AG09309 (cell line): ENCODE data around the gene CHST13.

Source experiments
- DNase-seq: peaks from one replicate; pipeline ENCODE4 v3.0.0-alpha.2; 2010; ENCODE audit warnings: low read depth
- H3K4me3 ChIP-seq: 2 replicates; pipeline ENCODE4 v1.5.1; 2011; ENCODE audit warnings: mild to moderate bottlenecking, low read depth, low read length, moderate library complexity; ENCODE audit not compliant: control insufficient read depth
- TF ChIP-seq, protein P1 (sequence below): IDR thresholded peaks from 2 replicates; pipeline ENCODE4 v1.5.1; 2011; ENCODE audit warnings: mild to moderate bottlenecking, low read depth, low read length, inconsistent platforms; ENCODE audit not compliant: insufficient read depth, control insufficient read depth; ENCODE audit errors: missing control alignments

The CHST13 gene

DNA sequence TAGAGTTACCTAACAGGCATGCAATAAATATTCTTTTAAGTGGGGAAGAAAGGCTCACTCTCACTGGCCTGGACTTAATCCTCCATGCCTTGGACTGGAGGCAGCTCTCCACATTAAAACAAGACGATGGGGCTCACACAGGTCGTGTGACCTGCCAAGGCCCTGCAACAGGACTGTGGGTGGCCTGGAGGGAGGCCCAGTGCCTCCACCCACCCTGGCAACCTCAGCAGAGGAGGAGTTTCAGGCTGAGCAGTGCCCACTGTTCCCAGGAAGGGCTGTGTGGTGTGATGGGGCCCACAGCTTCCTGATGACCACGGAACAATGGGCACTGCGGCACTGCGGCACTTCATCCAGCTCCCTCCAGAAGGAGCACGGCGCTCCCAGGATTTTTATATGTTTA, 11.9 kb upstream of the CHST13 start:
- TF ChIP-seq, protein P1, sequence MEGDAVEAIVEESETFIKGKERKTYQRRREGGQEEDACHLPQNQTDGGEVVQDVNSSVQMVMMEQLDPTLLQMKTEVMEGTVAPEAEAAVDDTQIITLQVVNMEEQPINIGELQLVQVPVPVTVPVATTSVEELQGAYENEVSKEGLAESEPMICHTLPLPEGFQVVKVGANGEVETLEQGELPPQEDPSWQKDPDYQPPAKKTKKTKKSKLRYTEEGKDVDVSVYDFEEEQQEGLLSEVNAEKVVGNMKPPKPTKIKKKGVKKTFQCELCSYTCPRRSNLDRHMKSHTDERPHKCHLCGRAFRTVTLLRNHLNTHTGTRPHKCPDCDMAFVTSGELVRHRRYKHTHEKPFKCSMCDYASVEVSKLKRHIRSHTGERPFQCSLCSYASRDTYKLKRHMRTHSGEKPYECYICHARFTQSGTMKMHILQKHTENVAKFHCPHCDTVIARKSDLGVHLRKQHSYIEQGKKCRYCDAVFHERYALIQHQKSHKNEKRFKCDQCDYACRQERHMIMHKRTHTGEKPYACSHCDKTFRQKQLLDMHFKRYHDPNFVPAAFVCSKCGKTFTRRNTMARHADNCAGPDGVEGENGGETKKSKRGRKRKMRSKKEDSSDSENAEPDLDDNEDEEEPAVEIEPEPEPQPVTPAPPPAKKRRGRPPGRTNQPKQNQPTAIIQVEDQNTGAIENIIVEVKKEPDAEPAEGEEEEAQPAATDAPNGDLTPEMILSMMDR: no peak
- no peak for DNase-seq

DNA sequence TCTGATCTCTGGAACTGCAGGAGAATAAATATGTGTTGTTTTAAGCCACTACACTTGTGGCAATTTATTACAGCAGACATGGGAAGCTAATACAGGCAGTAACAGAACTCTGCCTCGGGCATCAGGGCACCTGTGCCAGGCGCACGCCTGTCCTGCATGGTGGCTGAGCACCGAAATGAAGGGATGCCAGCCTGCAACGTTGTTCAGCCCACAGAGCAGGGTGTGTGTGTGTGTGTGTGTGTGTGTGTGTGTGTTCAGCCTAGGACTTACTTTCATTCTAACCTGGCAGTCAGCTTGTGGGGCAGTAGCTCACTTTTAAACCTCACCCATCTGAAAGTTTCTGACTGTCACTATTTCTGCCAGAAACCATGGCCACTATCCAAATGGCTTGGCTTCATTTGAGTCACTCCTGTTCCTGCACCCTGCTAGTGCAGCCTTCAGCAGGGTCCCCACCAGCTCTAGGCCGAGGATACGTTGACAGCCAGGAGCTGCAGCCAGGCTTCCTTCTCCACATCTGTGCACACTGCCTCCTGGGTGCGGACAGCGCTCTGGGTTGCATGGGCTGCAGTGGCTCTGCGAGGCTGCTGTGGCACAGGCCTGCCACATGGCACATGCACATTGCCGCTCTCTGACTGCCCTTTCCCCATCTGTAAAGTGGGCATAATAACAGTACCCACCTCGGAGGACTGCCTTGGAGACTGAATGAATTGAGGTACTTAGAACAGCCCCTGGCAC, 10.9 kb upstream of the CHST13 start:
- TF ChIP-seq, protein P1: no peak
- H3K4me3 ChIP-seq: no peak overlapping the region
- no peak for DNase-seq

More for the DNA sequence above, 11.9 kb upstream of the CHST13 start:
- no peak overlapping the region for H3K4me3 ChIP-seq

DNA sequence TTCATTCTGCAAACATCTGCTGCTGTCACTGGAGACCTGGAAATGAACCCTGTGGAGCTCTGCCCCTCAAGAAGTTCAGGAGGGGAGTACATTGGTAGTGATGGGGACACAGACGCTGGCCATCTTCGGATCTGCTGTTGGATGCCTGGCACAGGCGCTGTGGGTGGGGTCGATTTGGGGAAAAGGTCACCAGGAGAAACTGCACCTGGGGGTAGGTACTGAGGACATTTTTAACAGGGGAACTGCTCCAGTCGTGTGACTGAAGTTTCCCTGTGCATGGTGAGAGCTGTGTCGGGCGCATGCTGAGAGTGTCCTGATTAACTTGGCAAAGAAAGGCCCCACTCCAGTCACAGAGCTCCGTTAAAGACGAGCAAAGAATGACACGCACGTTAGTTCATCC, 9.8 kb upstream of the CHST13 start:
- DNase-seq: no peak
- TF ChIP-seq, protein P1: no peak
- no peak overlapping the region for H3K4me3 ChIP-seq

DNA sequence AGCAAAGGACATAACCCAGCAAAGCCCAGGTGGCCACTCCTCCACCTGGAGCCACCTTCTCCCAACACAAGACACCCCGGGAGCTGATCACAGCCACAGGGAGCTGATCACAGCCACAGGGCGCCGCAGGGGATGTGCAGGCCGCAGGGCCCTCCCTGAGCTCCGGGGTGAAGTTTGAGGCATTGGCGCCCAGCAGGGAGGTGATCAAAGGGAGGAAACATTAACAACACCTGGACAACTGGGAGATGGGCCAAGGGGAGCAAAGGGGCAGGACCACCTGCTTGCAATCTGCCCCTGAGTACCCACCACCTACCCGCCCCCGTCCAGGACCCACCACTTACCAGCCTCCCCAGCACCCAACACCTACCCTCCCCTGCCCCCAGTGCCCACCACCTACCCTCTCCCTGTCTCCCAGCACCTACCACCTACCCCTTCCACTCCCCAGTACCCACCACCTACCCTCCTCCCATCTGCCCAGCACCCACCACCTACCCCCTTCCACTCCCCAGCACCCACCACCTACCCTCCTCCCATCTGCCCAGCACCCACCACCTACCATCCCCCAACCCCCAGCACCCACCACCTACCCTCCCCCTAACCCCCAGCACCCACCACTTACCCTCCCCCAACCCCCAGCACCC, 8.8 kb upstream of the CHST13 start:
- DNase-seq: no peak
- TF ChIP-seq, protein P1: no peak
- no peak overlapping the region for H3K4me3 ChIP-seq

DNA sequence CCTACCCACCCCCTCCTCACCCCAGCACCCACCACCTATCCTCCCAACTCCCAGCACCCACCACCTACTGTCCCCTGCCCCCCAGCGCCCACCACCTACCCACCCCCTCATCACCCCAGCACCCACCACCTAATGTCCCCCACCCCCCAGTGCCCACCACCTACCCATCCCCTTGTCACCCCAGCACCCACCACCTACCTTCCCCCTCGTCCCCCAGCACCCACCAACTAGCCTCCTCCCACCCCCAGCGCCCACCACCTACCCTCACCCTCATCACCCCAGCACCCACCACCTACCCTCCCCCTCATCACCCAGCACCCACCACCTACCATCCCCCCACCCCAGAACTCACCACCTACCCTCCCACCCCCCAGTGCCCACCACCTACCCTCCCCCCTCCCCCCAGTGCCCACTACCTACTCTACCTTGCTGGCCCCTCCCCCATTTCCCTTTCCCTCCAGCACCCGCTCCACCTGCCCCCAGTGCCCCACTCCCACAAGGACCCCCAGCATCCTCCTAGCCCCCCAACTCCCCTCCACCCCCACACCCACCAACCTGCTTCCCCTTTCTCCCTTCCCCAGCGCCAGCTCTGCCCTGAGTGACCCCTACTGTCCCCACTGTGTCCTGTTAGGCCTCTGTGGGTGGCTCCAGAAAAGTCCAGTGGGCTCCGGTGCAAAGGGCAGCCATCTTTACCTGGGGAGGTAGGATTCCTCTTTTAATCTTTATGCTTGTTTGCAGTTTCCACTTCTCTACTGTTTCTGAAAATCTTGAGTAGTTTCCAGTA, 7.6 kb upstream of the CHST13 start:
- no peak for DNase-seq
- TF ChIP-seq, protein P1: no peak
- no peak overlapping the region for H3K4me3 ChIP-seq

DNA sequence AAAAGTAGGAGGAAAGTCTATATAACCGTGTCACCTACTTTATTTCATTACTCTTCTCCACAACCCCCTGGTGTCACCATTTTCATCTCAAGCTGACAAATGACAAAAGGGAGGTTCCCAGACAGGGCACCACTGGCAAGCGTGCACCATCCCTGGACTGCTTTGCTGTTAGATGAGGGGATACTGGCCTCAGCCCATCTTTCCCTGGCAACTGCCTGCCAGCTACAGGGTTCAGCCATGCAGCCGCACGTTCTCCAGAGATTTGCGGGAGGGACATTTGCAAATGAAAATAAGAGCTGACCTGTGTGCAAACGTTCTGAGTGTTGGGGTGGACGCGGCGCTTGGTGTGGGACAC, 7.0 kb upstream of the CHST13 start:
- no peak for DNase-seq
- no peak overlapping the region for H3K4me3 ChIP-seq
- TF ChIP-seq, protein P1: no peak
